GM19023 (cell line): ENCODE data around the gene CLK1.
A peak's percentile ranks its signal among the peaks of the same experiment; 100 is the strongest.

Source experiments
- ATAC-seq: cut with Tn5 transposase; IDR thresholded peaks from one replicate; pipeline ENCODE4 v1.9.1; 2021; ENCODE audit warnings: mild to moderate bottlenecking, moderate library complexity; ENCODE audit not compliant: unreplicated experiment

CLK1 gene

GRCh38 chr2:200811333-200812121 lies 52.9 kb downstream of the CLK1 start, which contains the start of gene BZW1:
BZW1 (plus strand) TSS chr2:200811910; CDS start chr2:200813218, 1,308 bp downstream.
- peak; percentile 81 for ATAC-seq

- no peak for ATAC-seq
These were observed 53.5 kb downstream of the CLK1 start for GRCh38 chr2:200810998-200811332.

GRCh38 chr2:200810252-200810997 lies 54.0 kb downstream of the CLK1 start:
- no peak for ATAC-seq

- no peak for ATAC-seq
These were observed 54.8 kb downstream of the CLK1 start for GRCh38 chr2:200809506-200810251.
